22Rv1 (cell line): ENCODE results near the gene SAP30L.

Source experiments
- H3K27ac ChIP-seq: fragments of 450-650 bp; 2 replicates; pipeline ENCODE4 v1.5.1; 2017
- ZFX ChIP-seq: fragments of 450-650 bp; IDR thresholded peaks from 2 replicates; pipeline ENCODE4 v1.6.1; 2017; ENCODE audit warnings: antibody characterized with exemption, borderline replicate concordance
- TF ChIP-seq, protein P1 (sequence below): fragments of 450-650 bp; IDR thresholded peaks from 2 replicates; pipeline ENCODE4 v1.5.1; 2017; ENCODE audit warnings: mild to moderate bottlenecking

The SAP30L gene

DNA sequence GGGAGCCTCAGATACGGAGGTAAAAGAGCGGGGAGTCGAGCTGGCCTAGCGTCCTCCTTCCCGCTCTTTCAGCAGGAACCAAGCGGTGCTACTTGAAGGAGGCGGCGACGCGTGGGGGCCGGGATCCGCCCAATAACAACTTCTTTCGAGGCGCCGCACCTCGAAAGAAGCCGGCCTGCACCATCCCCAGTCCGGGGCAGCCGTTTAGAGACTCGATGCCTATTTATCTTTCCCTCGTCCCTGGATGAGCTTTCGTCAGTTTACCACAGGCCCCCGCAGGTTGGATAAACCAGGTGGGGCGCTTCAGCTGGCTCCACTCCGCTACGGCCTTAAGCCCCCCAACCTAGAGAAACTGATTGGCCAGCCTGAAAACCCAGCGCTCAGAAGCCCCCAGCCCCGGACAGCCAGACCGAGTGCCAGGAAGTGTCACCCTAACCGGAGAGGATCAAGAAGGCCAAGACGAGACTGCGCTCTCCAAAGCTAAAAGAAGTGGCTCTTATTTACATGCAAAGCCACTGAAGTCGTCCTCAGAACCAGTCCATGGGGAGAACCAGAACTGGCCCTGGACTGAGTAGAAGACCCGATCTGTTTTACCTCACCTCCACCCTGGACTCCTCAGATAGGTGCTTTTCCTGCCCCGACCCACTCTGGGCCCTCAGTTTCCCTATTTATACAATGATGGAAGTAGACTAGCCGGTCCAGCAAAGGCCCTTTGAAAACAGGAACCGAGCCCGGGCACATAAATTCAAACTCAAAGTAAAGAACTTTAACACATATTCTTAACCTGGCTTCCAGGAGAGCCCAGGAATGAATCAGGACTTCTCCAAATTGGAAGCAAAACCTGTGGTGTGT, 30.8 kb downstream of the SAP30L start:
- H3K27ac ChIP-seq, result no peak overlapping the region
- TF ChIP-seq ZFX, result no peak
- TF ChIP-seq, protein P1, sequence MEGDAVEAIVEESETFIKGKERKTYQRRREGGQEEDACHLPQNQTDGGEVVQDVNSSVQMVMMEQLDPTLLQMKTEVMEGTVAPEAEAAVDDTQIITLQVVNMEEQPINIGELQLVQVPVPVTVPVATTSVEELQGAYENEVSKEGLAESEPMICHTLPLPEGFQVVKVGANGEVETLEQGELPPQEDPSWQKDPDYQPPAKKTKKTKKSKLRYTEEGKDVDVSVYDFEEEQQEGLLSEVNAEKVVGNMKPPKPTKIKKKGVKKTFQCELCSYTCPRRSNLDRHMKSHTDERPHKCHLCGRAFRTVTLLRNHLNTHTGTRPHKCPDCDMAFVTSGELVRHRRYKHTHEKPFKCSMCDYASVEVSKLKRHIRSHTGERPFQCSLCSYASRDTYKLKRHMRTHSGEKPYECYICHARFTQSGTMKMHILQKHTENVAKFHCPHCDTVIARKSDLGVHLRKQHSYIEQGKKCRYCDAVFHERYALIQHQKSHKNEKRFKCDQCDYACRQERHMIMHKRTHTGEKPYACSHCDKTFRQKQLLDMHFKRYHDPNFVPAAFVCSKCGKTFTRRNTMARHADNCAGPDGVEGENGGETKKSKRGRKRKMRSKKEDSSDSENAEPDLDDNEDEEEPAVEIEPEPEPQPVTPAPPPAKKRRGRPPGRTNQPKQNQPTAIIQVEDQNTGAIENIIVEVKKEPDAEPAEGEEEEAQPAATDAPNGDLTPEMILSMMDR, result no peak

GRCh38 chr5:154477382-154478223, 31.8 kb downstream of the SAP30L start:
- no peak overlapping the region for H3K27ac ChIP-seq
- no peak for TF ChIP-seq ZFX
- TF ChIP-seq, protein P1, result no peak

DNA sequence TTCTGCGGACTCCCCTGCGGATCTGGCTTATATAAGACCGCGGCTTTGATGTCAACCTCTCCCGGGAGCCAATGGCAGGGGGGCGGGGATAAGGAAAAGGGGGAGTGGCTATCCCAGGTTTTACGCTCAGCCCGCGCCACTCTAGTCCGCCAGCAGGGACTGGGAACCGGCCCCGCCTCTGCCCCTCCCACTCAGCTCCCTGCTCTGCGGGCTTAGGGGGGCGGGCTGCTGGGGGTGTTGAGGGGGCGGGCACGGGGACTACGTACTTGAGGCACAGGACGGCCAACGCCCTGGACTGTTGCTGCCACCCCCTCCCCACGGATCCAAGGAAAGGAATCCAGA, 32.4 kb downstream of the SAP30L start, which contains the start of gene HAND1:
Gene HAND1, minus strand, starts transcription at position 4 of the 342 bp plus-strand sequence. CDS start 219 bp downstream, outside the sequence.
- no peak within 1 kb of the TSS for H3K27ac ChIP-seq

DNA sequence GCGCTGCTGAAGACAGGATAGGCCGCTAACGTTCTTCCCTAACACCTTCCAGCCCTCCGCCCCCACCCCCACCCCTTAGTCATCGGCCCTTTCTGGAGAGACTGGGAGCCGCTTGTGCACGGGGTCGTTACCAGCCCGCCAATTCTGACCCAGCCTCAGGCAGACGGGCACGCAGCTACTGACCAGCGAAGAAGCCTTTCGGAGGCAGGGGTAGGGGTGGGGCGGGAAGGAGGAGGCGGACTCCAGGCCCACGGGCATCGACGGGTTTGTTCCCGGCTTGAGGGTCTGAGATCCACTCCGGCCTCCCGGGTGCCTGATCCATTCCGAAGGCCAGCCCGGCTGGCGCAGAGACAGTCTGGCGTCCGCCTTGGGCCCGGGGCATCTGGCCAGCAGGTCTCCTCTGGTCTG, 33.0 kb downstream of the SAP30L start:
- no peak for TF ChIP-seq ZFX
- TF ChIP-seq, protein P1, result no peak
- no peak overlapping the region for H3K27ac ChIP-seq

More for the DNA sequence above, 32.4 kb downstream of the SAP30L start, which contains the start of gene HAND1:
- no peak for TF ChIP-seq ZFX
- TF ChIP-seq, protein P1, result no peak

DNA sequence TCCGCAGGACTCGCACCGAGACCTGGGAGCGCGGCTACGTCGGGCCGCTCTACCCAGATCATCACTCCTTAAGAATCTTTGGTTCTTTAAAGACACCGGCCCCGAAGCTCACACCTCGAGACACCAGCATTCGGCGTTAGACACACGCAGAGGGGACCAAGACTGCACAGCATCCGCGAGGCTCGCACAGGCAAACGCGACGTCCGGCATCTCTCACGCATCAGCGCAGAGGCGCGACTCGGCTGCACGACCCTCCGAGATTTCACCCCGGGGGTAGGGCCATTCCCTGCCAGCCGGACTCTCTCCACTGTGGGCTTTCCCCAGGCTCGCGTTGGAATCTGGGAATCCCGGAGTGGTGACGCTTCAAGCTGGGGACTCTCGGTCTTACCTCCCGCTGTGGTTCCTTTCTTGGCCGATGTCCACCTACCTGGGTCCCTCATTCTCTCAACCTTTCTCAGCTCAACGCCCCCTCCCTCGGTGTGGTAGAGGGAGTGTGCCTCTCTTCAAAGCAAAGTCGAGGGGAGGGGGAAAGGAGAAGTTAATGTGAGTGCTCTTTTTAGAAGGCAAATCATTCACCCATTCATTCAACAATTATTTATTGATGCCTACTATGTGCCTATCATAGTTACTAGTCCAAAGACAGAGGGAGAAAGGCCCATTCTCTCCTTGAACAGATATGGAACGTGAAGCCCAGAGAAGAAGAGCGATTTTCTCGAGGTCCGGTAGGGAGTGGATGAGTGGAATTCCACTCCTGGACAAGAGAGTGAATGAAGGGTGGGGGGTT, 33.6 kb downstream of the SAP30L start:
- TF ChIP-seq, protein P1, result no peak
- TF ChIP-seq ZFX, result no peak
- H3K27ac ChIP-seq, result no peak overlapping the region

GRCh38 chr5:154479944-154480750, 34.4 kb downstream of the SAP30L start:
- no peak for TF ChIP-seq ZFX
- TF ChIP-seq, protein P1, result no peak
- no peak overlapping the region for H3K27ac ChIP-seq
